ENCODE measurements around the gene ZNF280D.

ZNF280D gene

GRCh38 chr15:56659197-56659596 is 74.1 kb downstream of the ZNF280D start:
- in situ Hi-C loops (cut with HindIII; ENCODE audit: low sequenced_read_pairs): no loop called here
- TF ChIP-seq, protein P1, sequence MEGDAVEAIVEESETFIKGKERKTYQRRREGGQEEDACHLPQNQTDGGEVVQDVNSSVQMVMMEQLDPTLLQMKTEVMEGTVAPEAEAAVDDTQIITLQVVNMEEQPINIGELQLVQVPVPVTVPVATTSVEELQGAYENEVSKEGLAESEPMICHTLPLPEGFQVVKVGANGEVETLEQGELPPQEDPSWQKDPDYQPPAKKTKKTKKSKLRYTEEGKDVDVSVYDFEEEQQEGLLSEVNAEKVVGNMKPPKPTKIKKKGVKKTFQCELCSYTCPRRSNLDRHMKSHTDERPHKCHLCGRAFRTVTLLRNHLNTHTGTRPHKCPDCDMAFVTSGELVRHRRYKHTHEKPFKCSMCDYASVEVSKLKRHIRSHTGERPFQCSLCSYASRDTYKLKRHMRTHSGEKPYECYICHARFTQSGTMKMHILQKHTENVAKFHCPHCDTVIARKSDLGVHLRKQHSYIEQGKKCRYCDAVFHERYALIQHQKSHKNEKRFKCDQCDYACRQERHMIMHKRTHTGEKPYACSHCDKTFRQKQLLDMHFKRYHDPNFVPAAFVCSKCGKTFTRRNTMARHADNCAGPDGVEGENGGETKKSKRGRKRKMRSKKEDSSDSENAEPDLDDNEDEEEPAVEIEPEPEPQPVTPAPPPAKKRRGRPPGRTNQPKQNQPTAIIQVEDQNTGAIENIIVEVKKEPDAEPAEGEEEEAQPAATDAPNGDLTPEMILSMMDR (IDR thresholded peaks at IDR 0.05; ENCODE audit: low read depth, low read length, missing control alignments): no peak
- no peak for DNase-seq (ENCODE audit: low read depth)
- no peak overlapping the region for H3K4me3 ChIP-seq (ENCODE audit: low read depth, low read length)

GRCh38 chr15:56654624-56655023 is 78.7 kb downstream of the ZNF280D start:
- in situ Hi-C loops (cut with HindIII; ENCODE audit: low sequenced_read_pairs): no loop called here
- TF ChIP-seq, protein P1 (IDR thresholded peaks at IDR 0.05; ENCODE audit: low read depth, low read length, missing control alignments): no peak
- H3K4me3 ChIP-seq (ENCODE audit: low read depth, low read length): no peak overlapping the region
- no peak for DNase-seq (ENCODE audit: low read depth)

GRCh38 chr15:56654216-56654615 is 79.1 kb downstream of the ZNF280D start:
- in situ Hi-C loops (cut with HindIII; ENCODE audit: low sequenced_read_pairs): no loop called here
- no peak for DNase-seq (ENCODE audit: low read depth)
- TF ChIP-seq, protein P1 (IDR thresholded peaks at IDR 0.05; ENCODE audit: low read depth, low read length, missing control alignments): no peak
- H3K4me3 ChIP-seq (ENCODE audit: low read depth, low read length): no peak overlapping the region

DNA sequence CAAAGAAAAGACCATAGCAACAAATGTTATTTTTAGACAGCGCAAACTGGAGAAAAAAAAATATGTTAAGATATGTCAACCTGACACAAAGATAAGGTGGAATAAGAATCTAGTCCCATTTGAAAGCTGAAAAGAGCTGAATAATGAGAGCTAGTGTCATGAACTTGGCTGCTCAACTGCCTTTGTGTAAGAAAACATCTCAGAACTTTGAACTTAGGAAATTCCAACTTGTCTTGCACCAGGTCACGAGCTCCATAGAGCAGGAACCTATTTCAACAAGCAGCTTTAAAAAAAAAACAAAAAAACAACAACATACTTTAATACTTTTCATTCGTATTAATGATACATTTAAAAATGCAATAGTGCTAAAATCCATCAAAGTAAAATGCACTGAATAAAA is 79.5 kb downstream of the ZNF280D start:
- TF ChIP-seq, protein P1 (IDR thresholded peaks at IDR 0.05; ENCODE audit: low read depth, low read length, missing control alignments): no peak
- in situ Hi-C loops (cut with HindIII; ENCODE audit: low sequenced_read_pairs): no loop called here
- H3K4me3 ChIP-seq (ENCODE audit: low read depth, low read length): no peak overlapping the region
- no peak for DNase-seq (ENCODE audit: low read depth)

DNA sequence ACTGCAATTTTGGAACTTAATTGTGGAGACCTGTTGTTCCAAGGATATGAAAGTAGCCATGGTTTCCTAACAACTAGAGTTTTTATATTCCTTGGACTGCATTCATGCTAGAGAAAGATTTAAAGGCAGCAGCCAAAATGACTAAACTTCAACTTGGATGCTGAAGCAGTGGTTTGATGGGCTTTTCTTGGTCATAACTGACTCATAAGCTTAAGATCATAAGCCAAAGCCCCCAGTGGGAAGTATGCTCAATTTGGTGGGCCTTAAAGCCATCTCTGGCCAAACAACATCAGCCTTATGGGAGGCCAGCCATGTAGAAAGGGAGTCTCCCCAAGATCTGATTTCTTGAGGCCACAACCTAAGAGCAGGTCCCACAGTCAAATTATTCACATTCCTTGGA is 80.2 kb downstream of the ZNF280D start:
- TF ChIP-seq, protein P1 (IDR thresholded peaks at IDR 0.05; ENCODE audit: low read depth, low read length, missing control alignments): no peak
- peak; percentile 39 for DNase-seq (ENCODE audit: low read depth)
- H3K4me3 ChIP-seq (ENCODE audit: low read depth, low read length): no peak overlapping the region
- in situ Hi-C loops (cut with HindIII; ENCODE audit: low sequenced_read_pairs): no loop called here

- in situ Hi-C loops (cut with HindIII; ENCODE audit: low sequenced_read_pairs): no loop called here
- DNase-seq (ENCODE audit: low read depth): no peak
- H3K4me3 ChIP-seq (ENCODE audit: low read depth, low read length): no peak overlapping the region
- TF ChIP-seq, protein P1 (IDR thresholded peaks at IDR 0.05; ENCODE audit: low read depth, low read length, missing control alignments): no peak
These were observed 85.0 kb downstream of the ZNF280D start for GRCh38 chr15:56648311-56648710.

- TF ChIP-seq, protein P1 (IDR thresholded peaks at IDR 0.05; ENCODE audit: low read depth, low read length, missing control alignments): no peak
- in situ Hi-C loops (cut with HindIII; ENCODE audit: low sequenced_read_pairs): no loop called here
- no peak overlapping the region for H3K4me3 ChIP-seq (ENCODE audit: low read depth, low read length)
- DNase-seq (ENCODE audit: low read depth): no peak
These were observed 92.8 kb downstream of the ZNF280D start for GRCh38 chr15:56640549-56640948.
